ENCODE data around the gene CUL4A. TPM values are rescaled to one million over a fixed set of nuclear protein-coding genes. Genes with fewer than 3 reads are reported as not detected.

The CUL4A gene
- total and polyA plus RNA-seq, 2 donors (not counting 1 experiment from before 2014, with no cell fraction given) = 37.5 to 80.4 TPM

- no peak overlapping the region for H3K4me2 ChIP-seq (replicated peaks; ENCODE audit: low read depth, low read length, poor library complexity, severe bottlenecking)
- no peak for TF ChIP-seq CTCF (IDR thresholded peaks at IDR 0.05)
- TF ChIP-seq EZH2 (IDR thresholded peaks at IDR 0.05; ENCODE audit: borderline replicate concordance, insufficient read depth, low read depth, low read length, poor library complexity, severe bottlenecking) = no peak
- no peak overlapping the region for H3K9ac ChIP-seq (ENCODE audit: low read length)
- H3K27me3 Mint-ChIP-seq = no peaks in the 10 kb centered on the region
- intact Hi-C loops (cut with micrococcal nuclease) = no loop called here
- ATAC-seq (ENCODE audit: low read depth) (no peak), DNase-seq (no peak)
- H4K20me1 ChIP-seq (ENCODE audit: control insufficient read depth, insufficient read depth, low read length, poor library complexity, severe bottlenecking) = peaks cover 65% of the 10 kb centered on the region
- 100% methylated on average over 5 of the region's 10 CpGs for WGBS (ENCODE audit: insufficient coverage)
- ChIA-PET CTCF (no interaction called here), POLR2A (no interaction called here)
- no peak overlapping the region for H3K4me3 ChIP-seq (ENCODE audit: control extremely low read depth in 1 of 5, extremely low read depth in 1 of 5, insufficient read depth in 1 of 5, low read depth in 2 of 5, low read length in 4 of 5)
- H3K4me3 Mint-ChIP-seq = peak overlapping the region; percentile 57
- H3K9me3 ChIP-seq (ENCODE audit: control extremely low read depth in 1 of 3, control insufficient read depth in 2 of 3, insufficient read depth in 1 of 3, low read length in 2 of 3) = no peaks in the 10 kb centered on the region
- peaks cover 0 to 12% of the 10 kb centered on the region in 2 experiments for H3K36me3 ChIP-seq (replicated peaks in 1 of 2; ENCODE audit: control extremely low read depth in 1 of 2, control insufficient read depth in 1 of 2, extremely low read depth in 1 of 2, insufficient read depth in 2 of 2, low read length in 1 of 2)
- no peaks in the 10 kb centered on the region for H3K27me3 ChIP-seq (replicated peaks in 1 of 4; ENCODE audit: control extremely low read depth in 1 of 4, control insufficient read depth in 3 of 4, insufficient read depth in 4 of 4, low read length in 3 of 4)
- H3K4me1 ChIP-seq (ENCODE audit: control insufficient read depth in 2 of 2, insufficient read depth in 2 of 2, low read length in 2 of 2) = peaks cover 16 to 22% of the 10 kb centered on the region in 2 donors
- H3K79me2 ChIP-seq (ENCODE audit: control insufficient read depth, insufficient read depth, low read length) = peaks cover 88% of the 10 kb centered on the region
- H3K4me1 Mint-ChIP-seq = peaks cover 41% of the 10 kb centered on the region
- H3K9me3 Mint-ChIP-seq (ENCODE audit: insufficient read depth) = no peaks in the 10 kb centered on the region
- H2AFZ ChIP-seq (ENCODE audit: insufficient read depth, low read depth, low read length, poor library complexity, severe bottlenecking) = no peak overlapping the region
- H3K27ac Mint-ChIP-seq = no peak overlapping the region
- H3K27ac ChIP-seq (ENCODE audit: low read length in 2 of 2) = no peak overlapping the region
Measured at GRCh38 chr13:113211774-113212173, 2.4 kb downstream of the CUL4A start.

- Mint-ChIP-seq H3K4me1 (peaks cover 23% of the 10 kb centered on the region), H3K9me3 (ENCODE audit: insufficient read depth) (no peaks in the 10 kb centered on the region), H3K27ac (no peak overlapping the region), H3K4me3 (no peak overlapping the region), H3K27me3 (no peaks in the 10 kb centered on the region)
- ATAC-seq (ENCODE audit: low read depth) = no peak
- Histone ChIP-seq H3K27ac (ENCODE audit: low read length in 2 of 2) (no peak overlapping the region), H3K36me3 (replicated peaks in 1 of 2; ENCODE audit: control extremely low read depth in 1 of 2, control insufficient read depth in 1 of 2, extremely low read depth in 1 of 2, insufficient read depth in 2 of 2, low read length in 1 of 2) (peaks cover 0 to 36% of the 10 kb centered on the region in 2 experiments), H3K4me2 (replicated peaks; ENCODE audit: low read depth, low read length, poor library complexity, severe bottlenecking) (no peak overlapping the region), H3K4me1 (ENCODE audit: control insufficient read depth in 2 of 2, insufficient read depth in 2 of 2, low read length in 2 of 2) (peaks cover 0 to 5% of the 10 kb centered on the region in 2 donors), H3K4me3 (ENCODE audit: control extremely low read depth in 1 of 5, extremely low read depth in 1 of 5, insufficient read depth in 1 of 5, low read depth in 2 of 5, low read length in 4 of 5) (no peak overlapping the region), H4K20me1 (ENCODE audit: control insufficient read depth, insufficient read depth, low read length, poor library complexity, severe bottlenecking) (peaks cover 92% of the 10 kb centered on the region), H3K27me3 (replicated peaks in 1 of 4; ENCODE audit: control extremely low read depth in 1 of 4, control insufficient read depth in 3 of 4, insufficient read depth in 4 of 4, low read length in 3 of 4) (no peaks in the 10 kb centered on the region), H3K79me2 (ENCODE audit: control insufficient read depth, insufficient read depth, low read length) (peaks cover 96% of the 10 kb centered on the region), H3K9ac (ENCODE audit: low read length) (no peak overlapping the region), H2AFZ (ENCODE audit: insufficient read depth, low read depth, low read length, poor library complexity, severe bottlenecking) (no peak overlapping the region), H3K9me3 (ENCODE audit: control extremely low read depth in 1 of 3, control insufficient read depth in 2 of 3, insufficient read depth in 1 of 3, low read length in 2 of 3) (no peaks in the 10 kb centered on the region)
- intact Hi-C loops (cut with micrococcal nuclease) = no loop called here
- DNase-seq = no peak
- ChIA-PET POLR2A (no interaction called here), CTCF (no interaction called here)
- TF ChIP-seq CTCF (IDR thresholded peaks at IDR 0.05) = no peak
- TF ChIP-seq EZH2 (IDR thresholded peaks at IDR 0.05; ENCODE audit: borderline replicate concordance, insufficient read depth, low read depth, low read length, poor library complexity, severe bottlenecking) = no peak
- 100% methylated on average over 1 of the region's 7 CpGs for WGBS (ENCODE audit: insufficient coverage)
Measured at GRCh38 chr13:113216254-113217048, 7.0 kb downstream of the CUL4A start.
